Measurements from ENCODE around the gene SMURF2. TPM values are rescaled to one million over a fixed set of nuclear protein-coding genes. Genes with fewer than 3 reads are reported as not detected.

Gene SMURF2
- total and polyA plus RNA-seq, 2 experiments from 2014 or later = 17.1 to 31.3 TPM

GRCh38 chr17:64565563-64565962, 96.5 kb downstream of the SMURF2 start:
- H3K9me3 ChIP-seq (ENCODE audit: low read depth) = no peaks in the 10 kb centered on the region
- H4K20me1 ChIP-seq (ENCODE audit: insufficient read depth, poor library complexity, severe bottlenecking) = no peaks in the 10 kb centered on the region
- H3K27ac ChIP-seq = no peak overlapping the region
- no peaks in the 10 kb centered on the region for H3K36me3 ChIP-seq (replicated peaks; ENCODE audit: insufficient read depth, low read depth)
- H3K4me3 ChIP-seq = no peak overlapping the region
- H3K4me2 ChIP-seq = no peak overlapping the region
- no peaks in the 10 kb centered on the region for H3K9me2 ChIP-seq (replicated peaks; ENCODE audit: insufficient read depth)
- H3K79me2 ChIP-seq = no peaks in the 10 kb centered on the region
- no peaks in the 10 kb centered on the region for H3K4me1 ChIP-seq (ENCODE audit: insufficient read depth)
- H2AFZ ChIP-seq = no peak overlapping the region
- TF ChIP-seq EZH2 (IDR thresholded peaks at IDR 0.05; ENCODE audit: borderline replicate concordance) = no peak
- TF ChIP-seq, protein P1, sequence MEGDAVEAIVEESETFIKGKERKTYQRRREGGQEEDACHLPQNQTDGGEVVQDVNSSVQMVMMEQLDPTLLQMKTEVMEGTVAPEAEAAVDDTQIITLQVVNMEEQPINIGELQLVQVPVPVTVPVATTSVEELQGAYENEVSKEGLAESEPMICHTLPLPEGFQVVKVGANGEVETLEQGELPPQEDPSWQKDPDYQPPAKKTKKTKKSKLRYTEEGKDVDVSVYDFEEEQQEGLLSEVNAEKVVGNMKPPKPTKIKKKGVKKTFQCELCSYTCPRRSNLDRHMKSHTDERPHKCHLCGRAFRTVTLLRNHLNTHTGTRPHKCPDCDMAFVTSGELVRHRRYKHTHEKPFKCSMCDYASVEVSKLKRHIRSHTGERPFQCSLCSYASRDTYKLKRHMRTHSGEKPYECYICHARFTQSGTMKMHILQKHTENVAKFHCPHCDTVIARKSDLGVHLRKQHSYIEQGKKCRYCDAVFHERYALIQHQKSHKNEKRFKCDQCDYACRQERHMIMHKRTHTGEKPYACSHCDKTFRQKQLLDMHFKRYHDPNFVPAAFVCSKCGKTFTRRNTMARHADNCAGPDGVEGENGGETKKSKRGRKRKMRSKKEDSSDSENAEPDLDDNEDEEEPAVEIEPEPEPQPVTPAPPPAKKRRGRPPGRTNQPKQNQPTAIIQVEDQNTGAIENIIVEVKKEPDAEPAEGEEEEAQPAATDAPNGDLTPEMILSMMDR (IDR thresholded peaks at IDR 0.05; ENCODE audit: poor library complexity) = no peak
- TF ChIP-seq EZH2phosphoT487 (IDR thresholded peaks at IDR 0.05; ENCODE audit: low read depth, severe bottlenecking, unreplicated experiment) = no peak
- H3K27me3 ChIP-seq = no peaks in the 10 kb centered on the region
- DNase-seq (ENCODE audit: low spot score) = no peak

- Histone ChIP-seq H3K9me2 (replicated peaks; ENCODE audit: insufficient read depth) (no peaks in the 10 kb centered on the region), H2AFZ (no peak overlapping the region), H3K4me2 (no peak overlapping the region), H3K79me2 (no peaks in the 10 kb centered on the region), H3K9me3 (ENCODE audit: low read depth) (no peaks in the 10 kb centered on the region), H3K27me3 (no peaks in the 10 kb centered on the region), H4K20me1 (ENCODE audit: insufficient read depth, poor library complexity, severe bottlenecking) (no peaks in the 10 kb centered on the region), H3K4me3 (no peak overlapping the region), H3K4me1 (ENCODE audit: insufficient read depth) (no peaks in the 10 kb centered on the region), H3K27ac (no peak overlapping the region), H3K36me3 (replicated peaks; ENCODE audit: insufficient read depth, low read depth) (no peaks in the 10 kb centered on the region)
- 97% methylated on average over 1 of the region's 1 CpG for WGBS (ENCODE audit: low lambda C conversion rate, missing lambda C conversion rate)
- DNase-seq (ENCODE audit: low spot score) = no peak
- TF ChIP-seq EZH2phosphoT487 (IDR thresholded peaks at IDR 0.05; ENCODE audit: low read depth, severe bottlenecking, unreplicated experiment) = no peak
Measured at GRCh38 chr17:64564098-64564497, 98.0 kb downstream of the SMURF2 start.

DNA sequence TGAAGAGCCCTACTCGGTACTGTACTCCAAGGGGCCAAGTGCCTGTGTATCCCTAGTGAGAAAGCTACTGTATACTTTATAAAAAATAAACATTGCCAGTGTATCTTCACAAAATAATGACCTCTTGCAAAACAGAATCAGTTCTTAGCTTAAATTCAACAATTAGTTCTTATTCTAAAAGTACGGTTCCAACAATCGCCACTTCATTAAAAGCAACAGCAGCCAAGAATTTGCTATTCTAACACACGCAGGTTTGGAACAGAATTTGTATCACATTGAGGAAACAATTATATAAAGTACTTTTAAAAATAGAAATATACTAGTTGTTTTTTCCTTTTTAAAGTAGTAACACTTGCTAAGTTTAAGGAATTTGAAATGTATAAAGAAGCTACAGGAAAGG, 106.8 kb downstream of the SMURF2 start:
- no peak overlapping the region for H2AFZ ChIP-seq
- H4K20me1 ChIP-seq (ENCODE audit: insufficient read depth, poor library complexity, severe bottlenecking) = no peaks in the 10 kb centered on the region
- TF ChIP-seq, protein P1 (IDR thresholded peaks at IDR 0.05; ENCODE audit: poor library complexity) = no peak
- TF ChIP-seq EZH2phosphoT487 (IDR thresholded peaks at IDR 0.05; ENCODE audit: low read depth, severe bottlenecking, unreplicated experiment) = no peak
- no peak for TF ChIP-seq EZH2 (IDR thresholded peaks at IDR 0.05; ENCODE audit: borderline replicate concordance)
- no peak overlapping the region for H3K4me3 ChIP-seq
- H3K4me1 ChIP-seq (ENCODE audit: insufficient read depth) = no peaks in the 10 kb centered on the region
- H3K9me3 ChIP-seq (ENCODE audit: low read depth) = no peaks in the 10 kb centered on the region
- no peaks in the 10 kb centered on the region for H3K27me3 ChIP-seq
- no peaks in the 10 kb centered on the region for H3K79me2 ChIP-seq
- H3K9me2 ChIP-seq (replicated peaks; ENCODE audit: insufficient read depth) = no peaks in the 10 kb centered on the region
- no peaks in the 10 kb centered on the region for H3K36me3 ChIP-seq (replicated peaks; ENCODE audit: insufficient read depth, low read depth)
- no peak overlapping the region for H3K4me2 ChIP-seq
- H3K27ac ChIP-seq = no peak overlapping the region
- WGBS (ENCODE audit: low lambda C conversion rate, missing lambda C conversion rate) = 100% methylated on average over 4 of the region's 4 CpGs
- no peak for DNase-seq (ENCODE audit: low spot score)

- H3K27ac ChIP-seq = no peak overlapping the region
- H4K20me1 ChIP-seq (ENCODE audit: insufficient read depth, poor library complexity, severe bottlenecking) = no peaks in the 10 kb centered on the region
- no peaks in the 10 kb centered on the region for H3K79me2 ChIP-seq
- no peaks in the 10 kb centered on the region for H3K9me3 ChIP-seq (ENCODE audit: low read depth)
- H2AFZ ChIP-seq = no peak overlapping the region
- no peaks in the 10 kb centered on the region for H3K27me3 ChIP-seq
- H3K4me1 ChIP-seq (ENCODE audit: insufficient read depth) = no peaks in the 10 kb centered on the region
- no peaks in the 10 kb centered on the region for H3K9me2 ChIP-seq (replicated peaks; ENCODE audit: insufficient read depth)
- H3K4me3 ChIP-seq = no peak overlapping the region
- H3K36me3 ChIP-seq (replicated peaks; ENCODE audit: insufficient read depth, low read depth) = no peaks in the 10 kb centered on the region
- no peak overlapping the region for H3K4me2 ChIP-seq
- no peak for DNase-seq (ENCODE audit: low spot score)
- TF ChIP-seq EZH2 (IDR thresholded peaks at IDR 0.05; ENCODE audit: borderline replicate concordance) (no peak), EZH2phosphoT487 (IDR thresholded peaks at IDR 0.05; ENCODE audit: low read depth, severe bottlenecking, unreplicated experiment) (no peak)
- TF ChIP-seq, protein P1 (IDR thresholded peaks at IDR 0.05; ENCODE audit: poor library complexity) = no peak
Measured at GRCh38 chr17:64554028-64554637, 108.0 kb downstream of the SMURF2 start.

Measured in hepatocyte (in vitro differentiated cells).